SK-MEL-5 (cell line): ENCODE data around the gene GHRL. TPM values are rescaled to one million over a fixed set of nuclear protein-coding genes. Genes with fewer than 3 reads are reported as not detected.

Experiments used
- DNase-seq: peaks from one replicate; pipeline ENCODE4 v3.0.0-alpha.2; 2016; ENCODE audit warnings: low read depth, low spot score
- in situ Hi-C: cut with HindIII; loops from 2 replicates; pipeline ENCODE4 v1.10.0; 2016; ENCODE audit warnings: low sequenced_read_pairs, high pct_unique_total_duplicates, low pct_unique_long_range_greater_than_20kb
- small RNA-seq, 2 experiments: library from RNA; depleted of rRNA; stranded (forward); fragments of <200 nt; gene quantifications; one replicate each; pipeline ENCODE3, GENCODE V24; 2014
- total RNA-seq: library from RNA; depleted of rRNA; stranded (reverse); fragments of >200 nt; shearing (Covaris generic); gene quantifications from 2 replicates; pipeline ENCODE4 v1.2.3, GENCODE V29; 2014; rRNA removed

The GHRL gene
- total RNA-seq, 1 experiment from 2014 or later: not detected

DNA sequence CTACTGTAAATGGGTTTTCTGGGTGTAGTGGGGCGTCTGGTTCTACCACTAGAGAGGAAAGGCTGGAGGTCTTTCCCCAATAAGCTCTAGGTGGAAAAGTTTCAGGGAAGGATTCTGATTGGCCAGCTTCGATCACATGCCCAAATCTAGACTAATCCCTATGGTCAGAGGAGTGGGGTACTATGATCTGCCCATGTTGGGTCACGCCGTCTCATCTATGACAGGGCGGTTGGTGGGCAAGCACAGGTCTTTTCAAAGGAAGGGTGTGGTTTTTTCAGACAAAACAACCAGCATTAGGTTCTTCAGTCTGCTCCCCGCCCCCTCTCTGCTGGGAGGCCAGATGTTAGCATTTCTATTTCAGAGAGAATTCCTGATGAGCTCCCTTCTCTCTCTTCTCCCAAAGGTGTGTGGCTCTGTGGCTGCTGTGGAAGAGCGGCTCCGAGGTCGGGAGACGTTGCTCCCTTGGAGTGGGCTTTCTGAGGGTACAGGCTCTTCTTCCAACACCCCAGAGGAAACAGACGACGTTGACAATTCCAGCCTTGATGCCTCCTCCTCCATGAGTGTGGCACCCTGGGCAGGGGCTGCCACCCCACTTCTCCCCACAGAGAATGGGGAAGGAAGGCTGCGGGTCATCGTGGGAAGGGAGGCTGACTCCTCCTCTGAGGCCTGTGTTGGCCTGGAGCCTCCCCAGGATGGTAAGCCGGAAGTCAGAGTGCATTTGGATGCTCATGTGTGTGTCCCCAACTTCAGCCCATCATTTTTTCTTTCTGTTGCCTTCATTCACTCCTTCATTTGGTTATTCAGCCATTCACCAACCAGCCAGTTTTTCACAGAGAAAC lies 54.2 kb downstream of the GHRL start:
- in situ Hi-C loops: no loop called here
- DNase-seq: no peak

Small RNAs within 50 kb of the gene (small RNA-seq; reads per million reads assigned to genes)
- gene MIR378B (0 to 0.05 reads per million in 2 experiments), gene RF02126 (0 reads per million in 2 experiments)

Other genes starting within 250 kb of the GHRL start
- gene FANCD2OS, start 184.7 kb downstream of the GHRL start, total RNA-seq: not detected in 2 replicates
- gene BRK1, start 177.3 kb downstream of the GHRL start, total RNA-seq: 93.4 and 102 TPM in 2 replicates
- gene VHL, start 151.2 kb downstream of the GHRL start, total RNA-seq: 30.8 and 34.7 TPM in 2 replicates
- 1.2 and 1.8 TPM in 2 replicates for gene IRAK2, start 128.0 kb downstream of the GHRL start, total RNA-seq
- gene TATDN2, start 44.5 kb downstream of the GHRL start, total RNA-seq: 8.3 and 8.6 TPM in 2 replicates
- gene SEC13, start 28.2 kb upstream of the GHRL start, total RNA-seq: 128 and 129 TPM in 2 replicates
- not detected in 2 replicates for gene ATP2B2, start 212.6 kb upstream of the GHRL start, total RNA-seq